ENCODE results near the gene C3orf62.
A peak's percentile ranks its signal among the peaks of the same experiment; 100 is the strongest.

The C3orf62 gene

DNA sequence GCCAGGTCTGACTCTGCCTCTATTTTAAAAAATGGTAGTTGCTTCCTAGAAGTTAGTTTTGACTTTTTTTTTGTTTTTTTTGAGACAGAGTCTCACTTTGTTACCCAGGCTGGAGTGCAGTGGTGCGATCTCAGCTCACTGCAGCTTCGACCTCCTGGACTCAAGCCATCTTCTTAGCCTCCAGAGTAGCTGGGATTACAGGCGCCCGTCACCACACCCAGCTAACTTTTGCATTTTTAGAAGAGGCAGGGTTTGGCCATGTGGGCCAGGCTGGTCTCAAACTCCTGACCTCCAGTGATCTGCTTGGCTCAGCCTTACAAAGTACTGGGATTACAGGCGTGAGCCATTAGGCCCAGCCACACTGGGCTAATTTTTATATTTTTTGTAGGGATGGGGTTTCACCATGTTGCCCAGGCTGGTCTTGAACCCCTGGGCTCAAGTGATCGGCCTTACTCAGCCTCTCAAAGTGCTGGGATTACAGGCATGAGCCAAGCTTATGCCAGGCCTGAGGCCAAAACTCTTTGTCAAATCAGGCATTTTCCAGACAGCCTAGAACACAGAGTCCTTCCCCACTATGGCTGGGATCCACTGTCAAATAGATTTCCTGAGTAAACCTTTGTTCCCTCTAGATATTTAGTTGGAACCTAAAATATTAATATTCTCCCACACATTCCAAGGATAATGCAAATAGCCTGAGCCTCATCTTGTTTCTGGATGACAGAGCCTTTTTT, 13.7 kb downstream of the C3orf62 start:
- CTCF ChIA-PET, result no interaction called here
- no peak for DNase-seq (ENCODE audit: extremely low spot score)
- TF ChIP-seq CTCF (IDR thresholded peaks at IDR 0.05; ENCODE audit: control extremely low read depth, extremely low read depth, low read depth, missing control alignments), result no peak
- POLR2A ChIA-PET, result no interaction called here

GRCh38 chr3:49260806-49261324, 16.2 kb downstream of the C3orf62 start:
- DNase-seq (ENCODE audit: extremely low spot score), result no peak
- ChIA-PET CTCF (no interaction called here), POLR2A (no interaction called here)
- no peak for TF ChIP-seq CTCF (IDR thresholded peaks at IDR 0.05; ENCODE audit: control extremely low read depth, extremely low read depth, low read depth, missing control alignments)

GRCh38 chr3:49257187-49257586, 19.8 kb downstream of the C3orf62 start:
- DNase-seq (ENCODE audit: extremely low spot score), result no peak
- no peak for TF ChIP-seq CTCF (IDR thresholded peaks at IDR 0.05; ENCODE audit: control extremely low read depth, extremely low read depth, low read depth, missing control alignments)
- ChIA-PET POLR2A (no interaction called here), CTCF (no interaction called here)

GRCh38 chr3:49255718-49256511, 21.1 kb downstream of the C3orf62 start:
- DNase-seq (ENCODE audit: extremely low spot score), result no peak
- ChIA-PET POLR2A (interaction anchor here (0.9 to 1.0 kb wide), 2 partner anchors 12 to 84 kb away, joined by 4 to 5 read pairs; partner anchors contain the start of gene USP4), CTCF (interaction anchor here (1.3 to 1.4 kb wide), 2 partner anchors 10 to 14 kb away, joined by 3 read pairs; no protein-coding TSS in a partner anchor)
- TF ChIP-seq CTCF (IDR thresholded peaks at IDR 0.05; ENCODE audit: control extremely low read depth, extremely low read depth, low read depth, missing control alignments), result no peak

GRCh38 chr3:49255112-49255511, 21.9 kb downstream of the C3orf62 start:
- POLR2A ChIA-PET, result interaction anchor here (0.6 to 1.0 kb wide), 3 partner anchors 13 to 84 kb away, joined by 3 to 5 read pairs (median 4); partner anchors contain the start of gene USP4
- CTCF ChIA-PET, result interaction anchor here (1.3 to 1.4 kb wide), 2 partner anchors 10 to 15 kb away, joined by 3 read pairs; no protein-coding TSS in a partner anchor
- TF ChIP-seq CTCF (IDR thresholded peaks at IDR 0.05; ENCODE audit: control extremely low read depth, extremely low read depth, low read depth, missing control alignments), result no peak
- DNase-seq (ENCODE audit: extremely low spot score), result no peak

GRCh38 chr3:49253512-49253911, 23.5 kb downstream of the C3orf62 start:
- TF ChIP-seq CTCF (IDR thresholded peaks at IDR 0.05; ENCODE audit: control extremely low read depth, extremely low read depth, low read depth, missing control alignments), result no peak
- DNase-seq (ENCODE audit: extremely low spot score), result peak; percentile 2
- POLR2A ChIA-PET, result no interaction called here
- CTCF ChIA-PET, result no interaction called here

Data from GM10248 (cell line).